Pancreas (tissue), 10 donors: Measurements from ENCODE around the gene WWOX. TPM values are rescaled to one million over a fixed set of nuclear protein-coding genes. Genes with fewer than 3 reads are reported as not detected.

Experiments
- ATAC-seq, 4 donors: fragments of 200-7000 bp; cut with Tn5 transposase; one replicate each; pipeline versions ENCODE4 v1.8.0 to v1.9.1; 2020; ENCODE audit warnings: mild to moderate bottlenecking in 4 of 4, moderate library complexity in 4 of 4
- DNase-seq, 6 donors: peaks; one replicate each; pipeline ENCODE4 v3.0.0-alpha.2; 2020
- FAIRE-seq: peaks from 2 replicates; lab custom pipeline; 2012; peaks lifted over from hg19 to GRCh38; lab: Jason Lieb, UNC
- H3K27ac ChIP-seq, 4 donors: fragments of 200-600 bp; sonication (generic); 1 replicate in 3 of 4; 2 replicates in 1 of 4; pipeline versions ENCODE4 v1.5.0 to v1.8.0; 2020
- H3K27me3 ChIP-seq, 4 donors: fragments of 200-600 bp; one replicate each; pipeline ENCODE4 v1.8.0; 2021
- H3K36me3 ChIP-seq, 3 donors: fragments of 200-600 bp; sonication (generic) in 1 of 3; one replicate each; pipeline versions ENCODE4 v1.5.0 to v1.8.0; 2020 to 2021
- H3K4me1 ChIP-seq, 3 donors: fragments of 200-600 bp; one replicate each; pipeline ENCODE4 v1.8.0; 2021
- H3K4me3 ChIP-seq, 4 donors: fragments of 200-600 bp; sonication (generic) in 2 of 4; one replicate each; pipeline versions ENCODE4 v1.5.0 to v1.8.0; 2020 to 2021
- H3K9me3 ChIP-seq, 4 donors: fragments of 200-600 bp; one replicate each; pipeline ENCODE4 v1.8.0; 2021
- CTCF ChIP-seq, 4 donors: fragments of 200-600 bp; sonication (generic) in 3 of 4; IDR thresholded peaks; one replicate each; pipeline versions ENCODE4 v1.5.0 to v1.8.0; 2021; ENCODE audit warnings: antibody characterized with exemption in 4 of 4
- WGBS, 2 donors: extraction: QIAGEN DNeasy Blood & Tissue Kit; methylation state at CpG; one replicate each; pipeline ENCODE4 v1.1.7; 2013; 5-methylcytosine and 5-hydroxymethylcytosine counted together
- intact Hi-C, 3 donors: fragments of 100-400 bp; cut with DNase I; formaldehyde crosslinking; loops; one replicate each; pipeline versions ENCODE4 v1.11.1 to v1.14.2; 2022
- polyA plus RNA-seq, 2 donors: library from polyadenylated mRNA; stranded (reverse); fragments of 200-250 nt; gene quantifications; one replicate each; pipeline ENCODE4 v1.2.3, GENCODE V29; 2013
- total RNA-seq, 6 donors: library from RNA; stranded (reverse); fragmentation: NEBNext Ultra II Directional in 4 of 6; extraction: Animal tissue kit (Norgen Biotek cat#: 25700) in 4 of 6; gene quantifications; one replicate each; pipeline versions ENCODE4 v1.2.1 to v1.2.4, GENCODE V29; 2021 to 2023
- donor health status: healthy with polysubstance abuse.
- donor health status: DM: no; HTN: no; CAD: no; lungs with moderate emphysema.
- donor health status: DM: no; HTN: no; CAD: no.
- donor health status: control.
- donor health status: control.
- donor health status: Bipolar disorder and iron deficiency.
- donor health status: DM: yes; HTN: yes; CAD: no.
- donor health status: DM: no; HTN: no; CAD: no.
- donor health status: DM: no; HTN: no; CAD: no.
- donor health status: DM: yes; HTN: yes; CAD: no.

Gene WWOX
- total and polyA plus RNA-seq, 8 donors, result 6.8 to 14.4 (median 10.8) TPM

- intact Hi-C loops, result no loop called here
- H3K27ac ChIP-seq, result no peak overlapping the region
- H3K9me3 ChIP-seq, result no peaks in the 10 kb centered on the region
- 75 to 85% methylated on average over 3 of the region's 3 CpGs for WGBS, 2 donors
- FAIRE-seq (no peak), DNase-seq (no peak), ATAC-seq (no peak)
- no peaks in the 10 kb centered on the region for H3K36me3 ChIP-seq
- no peak overlapping the region for H3K4me3 ChIP-seq
- H3K4me1 ChIP-seq, result no peaks in the 10 kb centered on the region
- no peak for TF ChIP-seq CTCF (IDR thresholded peaks at IDR 0.05)
- no peaks in the 10 kb centered on the region for H3K27me3 ChIP-seq
Observed at GRCh38 chr16:78720416-78720815, 621.0 kb downstream of the WWOX start.

- no peak for ATAC-seq
- H3K4me1 ChIP-seq, result no peaks in the 10 kb centered on the region
Observed at GRCh38 chr16:78727536-78727935, 628.1 kb downstream of the WWOX start.

GRCh38 chr16:78729687-78730086 is 630.2 kb downstream of the WWOX start:
- ATAC-seq (no peak), FAIRE-seq (no peak), DNase-seq (no peak)
- Histone ChIP-seq H3K36me3 (no peaks in the 10 kb centered on the region), H3K27ac (no peak overlapping the region), H3K27me3 (no peaks in the 10 kb centered on the region), H3K4me1 (no peaks in the 10 kb centered on the region), H3K9me3 (no peaks in the 10 kb centered on the region), H3K4me3 (no peak overlapping the region)
- 47 to 59% methylated on average over 2 of the region's 2 CpGs for WGBS, 2 donors
- intact Hi-C loops, result no loop called here
- no peak for TF ChIP-seq CTCF (IDR thresholded peaks at IDR 0.05)

More at GRCh38 chr16:78727536-78727935, 628.1 kb downstream of the WWOX start:
- Histone ChIP-seq H3K4me3 (no peak overlapping the region), H3K27me3 (no peaks in the 10 kb centered on the region), H3K36me3 (no peaks in the 10 kb centered on the region), H3K27ac (no peak overlapping the region), H3K9me3 (no peaks in the 10 kb centered on the region)
- TF ChIP-seq CTCF (IDR thresholded peaks at IDR 0.05), result no peak
- FAIRE-seq (no peak), DNase-seq (no peak)
- WGBS, 2 donors, result 90 to 100% methylated on average over 2 of the region's 2 CpGs
- intact Hi-C loops, result no loop called here

GRCh38 chr16:78731785-78732184 is 632.3 kb downstream of the WWOX start:
- no peak overlapping the region for H3K27ac ChIP-seq
- no peak overlapping the region for H3K4me3 ChIP-seq
- H3K27me3 ChIP-seq, result no peaks in the 10 kb centered on the region
- H3K9me3 ChIP-seq, result no peaks in the 10 kb centered on the region
- H3K4me1 ChIP-seq, result no peaks in the 10 kb centered on the region
- intact Hi-C loops, result no loop called here
- FAIRE-seq (no peak), DNase-seq (no peak), ATAC-seq (no peak)
- WGBS, 2 donors, result 100% methylated on average over 1 of the region's 1 CpG
- no peaks in the 10 kb centered on the region for H3K36me3 ChIP-seq
- no peak for TF ChIP-seq CTCF (IDR thresholded peaks at IDR 0.05)

GRCh38 chr16:78732696-78733095 is 633.2 kb downstream of the WWOX start:
- 90 to 94% methylated on average over 7 of the region's 7 CpGs for WGBS, 2 donors
- Histone ChIP-seq H3K4me3 (no peak overlapping the region), H3K36me3 (no peaks in the 10 kb centered on the region), H3K27me3 (no peaks in the 10 kb centered on the region), H3K4me1 (no peaks in the 10 kb centered on the region), H3K27ac (no peak overlapping the region), H3K9me3 (no peaks in the 10 kb centered on the region)
- DNase-seq (no peak), ATAC-seq (no peak), FAIRE-seq (no peak)
- intact Hi-C loops, result no loop called here
- no peak for TF ChIP-seq CTCF (IDR thresholded peaks at IDR 0.05)
